ENCODE measurements around the gene RABL6. TPM values are rescaled to one million over a fixed set of nuclear protein-coding genes. Genes with fewer than 3 reads are reported as not detected.

RABL6 gene
- total RNA-seq, 1 donor from 2014 or later = 64.1 TPM

DNA sequence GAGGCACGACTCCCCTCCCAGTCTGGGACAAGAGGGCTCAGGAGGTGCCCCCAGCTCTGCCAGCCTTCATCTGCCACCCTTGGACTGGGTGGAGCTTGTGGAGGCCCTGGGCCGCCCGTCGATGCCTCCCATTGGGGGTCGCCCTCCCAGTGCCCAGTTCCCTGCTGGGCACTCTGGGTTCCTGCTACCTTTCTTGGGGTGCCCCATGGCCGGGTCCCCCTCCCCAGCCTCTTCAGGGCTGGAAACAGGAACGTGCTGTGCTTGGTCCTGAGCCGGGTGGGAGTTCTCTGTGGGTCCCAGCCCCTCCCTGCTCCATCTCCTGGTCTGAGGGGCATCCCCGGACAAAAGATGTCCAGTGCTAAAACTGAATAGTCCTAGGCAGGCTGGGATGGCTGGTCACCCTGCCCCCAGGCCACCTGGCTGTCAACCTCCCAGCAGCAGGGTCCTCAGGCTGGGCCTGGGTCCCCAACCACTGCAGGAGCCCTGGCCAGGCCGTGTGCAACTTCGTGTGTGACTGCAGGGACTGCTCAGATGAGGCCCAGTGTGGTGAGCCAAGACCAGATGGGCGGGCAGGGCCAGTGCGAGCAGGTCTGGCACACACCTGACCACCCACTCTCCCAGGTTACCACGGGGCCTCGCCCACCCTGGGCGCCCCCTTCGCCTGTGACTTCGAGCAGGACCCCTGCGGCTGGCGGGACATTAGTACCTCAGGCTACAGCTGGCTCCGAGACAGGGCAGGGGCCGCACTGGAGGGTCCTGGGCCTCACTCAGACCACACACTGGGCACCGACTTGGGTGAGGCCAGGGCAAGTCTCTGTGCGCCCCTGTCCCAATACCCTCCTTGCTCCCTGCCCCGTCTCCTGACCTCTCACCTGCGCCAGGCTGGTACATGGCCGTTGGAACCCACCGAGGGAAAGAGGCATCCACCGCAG is 45.2 kb downstream of the RABL6 start:
- no peaks in the 10 kb centered on the region for H3K27me3 ChIP-seq (ENCODE audit: low read depth)
- H3K4me1 ChIP-seq = peaks cover 40% of the 10 kb centered on the region
- DNase-seq = peak; percentile 18
- H3K36me3 ChIP-seq = peaks cover 20% of the 10 kb centered on the region
- intact Hi-C loops (cut with micrococcal nuclease) = no loop called here
- peak overlapping the region; percentile 98 for H3K27ac ChIP-seq (replicated peaks)
- TF ChIP-seq, protein P1, sequence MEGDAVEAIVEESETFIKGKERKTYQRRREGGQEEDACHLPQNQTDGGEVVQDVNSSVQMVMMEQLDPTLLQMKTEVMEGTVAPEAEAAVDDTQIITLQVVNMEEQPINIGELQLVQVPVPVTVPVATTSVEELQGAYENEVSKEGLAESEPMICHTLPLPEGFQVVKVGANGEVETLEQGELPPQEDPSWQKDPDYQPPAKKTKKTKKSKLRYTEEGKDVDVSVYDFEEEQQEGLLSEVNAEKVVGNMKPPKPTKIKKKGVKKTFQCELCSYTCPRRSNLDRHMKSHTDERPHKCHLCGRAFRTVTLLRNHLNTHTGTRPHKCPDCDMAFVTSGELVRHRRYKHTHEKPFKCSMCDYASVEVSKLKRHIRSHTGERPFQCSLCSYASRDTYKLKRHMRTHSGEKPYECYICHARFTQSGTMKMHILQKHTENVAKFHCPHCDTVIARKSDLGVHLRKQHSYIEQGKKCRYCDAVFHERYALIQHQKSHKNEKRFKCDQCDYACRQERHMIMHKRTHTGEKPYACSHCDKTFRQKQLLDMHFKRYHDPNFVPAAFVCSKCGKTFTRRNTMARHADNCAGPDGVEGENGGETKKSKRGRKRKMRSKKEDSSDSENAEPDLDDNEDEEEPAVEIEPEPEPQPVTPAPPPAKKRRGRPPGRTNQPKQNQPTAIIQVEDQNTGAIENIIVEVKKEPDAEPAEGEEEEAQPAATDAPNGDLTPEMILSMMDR (IDR thresholded peaks at IDR 0.05; ENCODE audit: borderline replicate concordance) = no peak
- no peak overlapping the region for H3K4me3 ChIP-seq
- H3K9me3 ChIP-seq (replicated peaks) = no peaks in the 10 kb centered on the region

- H3K36me3 ChIP-seq = peaks cover 20% of the 10 kb centered on the region
- no peak overlapping the region for H3K4me3 ChIP-seq
- no peaks in the 10 kb centered on the region for H3K27me3 ChIP-seq (ENCODE audit: low read depth)
- no peak overlapping the region for H3K27ac ChIP-seq (replicated peaks)
- no peaks in the 10 kb centered on the region for H3K9me3 ChIP-seq (replicated peaks)
- DNase-seq = peak; percentile 13
- TF ChIP-seq, protein P1 (IDR thresholded peaks at IDR 0.05; ENCODE audit: borderline replicate concordance) = no peak
- intact Hi-C loops (cut with micrococcal nuclease) = no loop called here
- peaks cover 40% of the 10 kb centered on the region for H3K4me1 ChIP-seq
These were observed 45.9 kb downstream of the RABL6 start for GRCh38 chr9:136853596-136854112.

DNA sequence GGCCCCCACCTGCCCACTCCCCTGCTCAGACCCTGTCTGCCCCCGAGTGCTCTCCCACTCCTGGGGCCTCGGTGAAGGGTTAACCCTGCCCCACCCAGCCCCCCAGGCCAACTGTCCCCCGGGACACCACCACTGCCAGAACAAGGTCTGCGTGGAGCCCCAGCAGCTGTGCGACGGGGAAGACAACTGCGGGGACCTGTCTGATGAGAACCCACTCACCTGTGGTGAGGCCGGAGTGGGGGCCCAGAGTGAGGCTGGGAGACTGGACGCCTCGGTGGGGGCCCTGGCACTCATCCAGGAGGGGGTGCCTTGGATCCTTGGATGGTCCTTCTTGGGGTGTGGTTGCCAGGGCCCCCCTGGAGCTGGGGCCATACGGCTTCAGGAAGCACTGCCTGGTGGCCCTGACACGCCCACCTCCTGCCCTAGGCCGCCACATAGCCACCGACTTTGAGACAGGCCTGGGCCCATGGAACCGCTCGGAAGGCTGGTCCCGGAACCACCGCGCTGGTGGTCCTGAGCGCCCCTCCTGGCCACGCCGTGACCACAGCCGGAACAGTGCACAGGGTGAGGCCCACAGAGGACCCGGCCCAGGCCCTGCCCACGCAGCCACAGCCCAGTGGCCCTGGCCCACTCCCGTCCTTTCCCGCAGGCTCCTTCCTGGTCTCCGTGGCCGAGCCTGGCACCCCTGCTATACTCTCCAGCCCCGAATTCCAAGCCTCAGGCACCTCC is 46.5 kb downstream of the RABL6 start:
- intact Hi-C loops (cut with micrococcal nuclease) = no loop called here
- Histone ChIP-seq H3K4me1 (peaks cover 46% of the 10 kb centered on the region), H3K36me3 (peaks cover 20% of the 10 kb centered on the region), H3K9me3 (replicated peaks) (no peaks in the 10 kb centered on the region), H3K27me3 (ENCODE audit: low read depth) (no peaks in the 10 kb centered on the region), H3K4me3 (no peak overlapping the region), H3K27ac (replicated peaks) (no peak overlapping the region)
- DNase-seq = peak; percentile 15
- TF ChIP-seq, protein P1 (IDR thresholded peaks at IDR 0.05; ENCODE audit: borderline replicate concordance) = no peak

DNA sequence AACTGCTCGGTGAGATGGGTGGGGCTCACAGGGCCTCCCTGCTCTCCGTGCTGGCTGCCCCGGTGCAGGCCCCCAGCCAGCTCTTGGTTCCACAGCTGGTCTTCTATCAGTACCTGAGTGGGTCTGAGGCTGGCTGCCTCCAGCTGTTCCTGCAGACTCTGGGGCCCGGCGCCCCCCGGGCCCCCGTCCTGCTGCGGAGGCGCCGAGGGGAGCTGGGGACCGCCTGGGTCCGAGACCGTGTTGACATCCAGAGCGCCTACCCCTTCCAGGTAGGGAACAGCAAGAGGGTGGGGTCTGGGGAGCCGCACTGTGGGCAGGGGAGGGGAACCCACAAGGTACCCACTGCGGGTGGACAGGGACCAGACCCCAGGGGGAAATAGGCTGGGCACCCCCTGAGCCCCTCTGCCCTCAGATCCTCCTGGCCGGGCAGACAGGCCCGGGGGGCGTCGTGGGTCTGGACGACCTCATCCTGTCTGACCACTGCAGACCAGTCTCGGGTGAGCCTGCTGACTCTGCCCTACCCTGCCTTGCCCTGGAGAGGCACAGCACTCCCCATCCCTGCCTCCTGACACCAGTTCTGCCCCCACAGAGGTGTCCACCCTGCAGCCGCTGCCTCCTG is 47.2 kb downstream of the RABL6 start:
- Histone ChIP-seq H3K36me3 (peaks cover 19% of the 10 kb centered on the region), H3K4me1 (peaks cover 49% of the 10 kb centered on the region), H3K4me3 (no peak overlapping the region), H3K27me3 (ENCODE audit: low read depth) (no peaks in the 10 kb centered on the region), H3K9me3 (replicated peaks) (no peaks in the 10 kb centered on the region), H3K27ac (replicated peaks) (no peak overlapping the region)
- TF ChIP-seq, protein P1 (IDR thresholded peaks at IDR 0.05; ENCODE audit: borderline replicate concordance) = no peak
- peak; percentile 13 for DNase-seq
- intact Hi-C loops (cut with micrococcal nuclease) = no loop called here

- Histone ChIP-seq H3K27ac (replicated peaks) (no peak overlapping the region), H3K4me1 (peaks cover 43% of the 10 kb centered on the region), H3K27me3 (ENCODE audit: low read depth) (no peaks in the 10 kb centered on the region), H3K9me3 (replicated peaks) (no peaks in the 10 kb centered on the region), H3K36me3 (peaks cover 15% of the 10 kb centered on the region), H3K4me3 (no peak overlapping the region)
- TF ChIP-seq, protein P1 (IDR thresholded peaks at IDR 0.05; ENCODE audit: borderline replicate concordance) = no peak
- peak; percentile 14 for DNase-seq
- intact Hi-C loops (cut with micrococcal nuclease) = no loop called here
These were observed 47.8 kb downstream of the RABL6 start for GRCh38 chr9:136855461-136856078.

Data from left ventricle myocardium inferior (tissue), 1 donor.